RPMI7951 (cell line): Measurements from ENCODE around the gene CDKN2B-AS1. TPM values are rescaled to one million over a fixed set of nuclear protein-coding genes. Genes with fewer than 3 reads are reported as not detected.
"Not testable (repeated sequence)": the region's sequence is repeated elsewhere in the genome, so short reads cannot be mapped to it uniquely, and the experiment has no call there.

Source experiments
- DNase-seq: peaks from one replicate; pipeline ENCODE4 v3.0.0-alpha.2; 2012; ENCODE audit warnings: low read depth
- total RNA-seq: library from RNA; depleted of rRNA; stranded (reverse); fragments of >200 nt; shearing (Covaris generic); gene quantifications from 2 replicates; pipeline ENCODE4 v1.2.3, GENCODE V29; 2014

Gene CDKN2B-AS1
- total RNA-seq, 1 experiment from 2014 or later, result 7.0 TPM

GRCh38 chr9:22043928-22044327 lies 49.3 kb downstream of the CDKN2B-AS1 start:
- no peak for DNase-seq

DNA sequence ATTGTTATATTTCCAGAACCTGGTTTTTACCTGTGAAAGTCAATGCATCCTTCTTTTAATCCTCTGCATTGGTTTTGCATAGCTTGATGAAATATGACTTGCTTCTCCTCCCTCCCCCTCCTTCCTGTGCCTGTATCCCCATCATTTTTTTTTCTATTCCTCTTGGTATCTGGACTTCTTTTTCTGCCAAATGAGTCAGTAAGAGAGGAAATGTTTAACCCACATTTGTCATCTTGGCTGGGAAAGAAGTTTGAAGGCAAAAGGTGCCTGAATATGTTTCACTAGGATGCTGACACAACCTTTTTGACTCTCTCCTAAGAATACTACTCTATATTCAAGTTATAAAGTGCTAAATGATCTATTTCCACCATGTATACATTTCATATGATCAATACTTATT lies 50.0 kb downstream of the CDKN2B-AS1 start:
- peak; percentile 81 for DNase-seq

DNA sequence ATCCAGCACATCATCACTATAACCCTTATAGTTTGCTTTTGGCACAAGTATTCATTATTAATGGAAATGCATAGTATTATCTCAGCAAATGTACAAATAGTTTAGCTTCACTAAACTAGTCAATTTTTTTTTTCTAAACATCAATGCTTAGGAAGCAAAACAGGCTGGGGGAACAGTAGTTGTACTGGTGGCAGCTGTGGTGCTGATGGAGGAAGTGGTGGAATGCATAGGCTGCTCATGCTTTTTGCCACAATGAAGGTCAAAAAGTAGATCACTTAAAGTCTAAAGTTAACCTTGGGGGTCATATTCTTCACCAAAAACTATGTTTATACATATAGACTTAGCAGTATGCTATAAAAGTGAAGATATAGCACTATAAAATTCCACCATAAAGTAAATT lies 50.8 kb downstream of the CDKN2B-AS1 start:
- no peak for DNase-seq

DNA sequence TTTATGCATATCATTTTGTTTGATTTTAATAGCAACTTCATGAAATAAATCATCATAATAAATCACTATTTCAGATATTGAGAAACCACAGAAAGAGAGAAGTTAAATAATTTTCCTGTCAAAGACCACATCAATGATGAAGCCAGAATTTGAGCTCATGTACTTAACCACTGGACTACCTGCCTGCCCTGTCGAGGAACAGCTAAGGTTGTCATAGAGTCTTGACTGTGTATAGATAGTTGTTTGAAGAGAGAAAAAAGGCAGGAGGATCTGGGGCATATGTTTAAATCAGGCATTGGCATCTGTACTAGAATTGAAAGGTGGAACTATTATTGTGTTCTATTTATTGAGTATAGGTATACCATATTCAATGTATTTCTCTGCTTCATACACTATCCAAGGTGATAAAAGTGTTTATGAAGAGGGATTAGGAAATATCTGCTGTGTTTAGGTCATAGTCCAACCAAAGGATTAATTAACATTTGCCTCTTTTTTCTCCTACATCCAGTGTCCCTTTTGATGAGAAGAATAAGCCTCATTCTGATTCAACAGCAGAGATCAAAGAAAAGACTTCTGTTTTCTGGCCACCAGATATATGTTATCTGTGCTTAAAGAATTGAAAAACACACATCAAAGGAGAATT lies 51.8 kb downstream of the CDKN2B-AS1 start:
- DNase-seq, result no peak

DNA sequence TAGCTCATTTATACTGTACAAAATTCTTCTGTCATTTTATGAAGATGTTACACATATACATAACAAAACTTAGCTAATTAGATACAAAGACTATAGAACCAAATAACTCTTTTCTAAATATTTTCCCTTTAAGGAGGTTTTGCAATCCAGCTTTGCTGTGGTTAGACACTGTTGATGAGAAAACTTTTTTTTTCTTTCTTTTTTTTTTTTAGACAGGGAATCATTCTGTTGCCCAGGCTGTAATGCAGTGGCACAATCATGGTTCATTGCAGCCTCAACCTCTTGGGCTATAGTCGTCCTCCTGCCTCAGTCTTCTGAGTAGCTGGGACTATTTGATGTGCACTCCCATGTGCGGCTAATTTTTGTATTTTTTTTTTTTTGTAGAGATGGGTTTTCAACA lies 53.0 kb downstream of the CDKN2B-AS1 start:
- no peak for DNase-seq

- peak; percentile 61 for DNase-seq
Observed at GRCh38 chr9:22049411-22049810, 54.8 kb downstream of the CDKN2B-AS1 start.

- no peak for DNase-seq
Observed at GRCh38 chr9:22050924-22051323, 56.3 kb downstream of the CDKN2B-AS1 start.

DNA sequence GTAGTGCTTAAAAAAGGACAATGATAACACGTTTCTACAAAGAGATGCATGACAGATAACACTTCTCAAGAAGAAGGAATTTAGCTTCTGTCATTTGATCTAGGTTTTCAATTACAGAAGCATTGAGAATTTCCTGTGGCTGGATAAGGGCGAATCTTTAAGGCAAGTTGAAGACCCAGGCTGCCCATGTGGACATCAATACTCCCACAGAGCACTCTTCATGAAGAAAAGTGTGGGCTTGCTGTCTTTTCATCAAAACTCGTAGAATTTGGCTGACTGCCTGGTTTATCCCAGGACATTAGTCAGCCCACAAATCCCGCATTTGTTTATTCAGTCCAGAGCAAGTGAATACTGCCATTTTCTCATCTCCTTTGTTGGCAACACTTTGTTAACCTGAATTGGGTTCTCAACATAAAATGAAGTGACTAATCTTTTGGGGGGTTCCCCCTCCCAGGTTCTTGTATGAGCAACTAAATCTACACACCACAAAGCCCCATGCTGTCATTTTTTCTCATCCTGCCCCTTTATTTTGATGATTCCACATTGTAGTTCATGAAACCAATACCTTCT lies 57.9 kb downstream of the CDKN2B-AS1 start:
- peak; percentile 99 for DNase-seq

- DNase-seq, result no peak
Observed at GRCh38 chr9:22053178-22053577, 58.6 kb downstream of the CDKN2B-AS1 start.

DNA sequence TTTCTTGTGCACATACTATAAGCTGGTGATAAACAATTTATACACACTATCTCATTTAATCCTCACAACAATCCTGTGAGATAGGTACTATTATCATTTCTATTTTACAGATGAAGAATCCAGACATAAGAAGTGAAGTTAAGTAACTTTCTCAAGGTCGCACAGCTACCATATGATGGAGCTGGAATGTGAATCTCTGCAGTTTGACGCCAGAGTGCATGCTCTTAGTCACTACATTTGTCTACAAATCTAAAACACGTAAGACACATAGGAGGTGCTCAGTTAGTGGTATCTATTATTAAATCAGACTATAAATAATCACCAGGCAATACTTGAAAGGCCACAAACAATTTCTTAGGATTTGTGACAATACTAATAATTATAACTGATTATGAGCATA lies 59.5 kb downstream of the CDKN2B-AS1 start:
- no peak for DNase-seq

DNA sequence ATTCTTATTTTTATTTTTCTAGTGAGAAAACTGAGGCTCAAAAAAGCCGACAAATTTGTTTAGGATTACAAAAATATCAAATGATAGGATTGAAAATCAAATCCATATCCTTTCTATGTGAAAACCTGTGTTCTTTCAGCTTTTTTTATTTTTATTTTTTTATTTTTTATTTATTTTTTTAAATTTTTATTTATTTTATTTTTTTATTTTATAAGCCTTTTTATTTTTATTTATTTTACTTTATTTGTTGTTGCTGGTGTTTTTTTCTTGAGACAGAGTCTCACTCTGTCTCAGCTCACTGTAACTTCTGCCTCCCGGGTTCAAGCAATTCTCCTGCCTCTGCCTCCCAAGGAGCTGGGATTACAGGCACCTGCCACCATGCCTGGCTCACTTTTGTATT lies 59.9 kb downstream of the CDKN2B-AS1 start:
- no peak for DNase-seq

- no peak for DNase-seq
Observed at GRCh38 chr9:22055090-22055489, 60.5 kb downstream of the CDKN2B-AS1 start.

DNA sequence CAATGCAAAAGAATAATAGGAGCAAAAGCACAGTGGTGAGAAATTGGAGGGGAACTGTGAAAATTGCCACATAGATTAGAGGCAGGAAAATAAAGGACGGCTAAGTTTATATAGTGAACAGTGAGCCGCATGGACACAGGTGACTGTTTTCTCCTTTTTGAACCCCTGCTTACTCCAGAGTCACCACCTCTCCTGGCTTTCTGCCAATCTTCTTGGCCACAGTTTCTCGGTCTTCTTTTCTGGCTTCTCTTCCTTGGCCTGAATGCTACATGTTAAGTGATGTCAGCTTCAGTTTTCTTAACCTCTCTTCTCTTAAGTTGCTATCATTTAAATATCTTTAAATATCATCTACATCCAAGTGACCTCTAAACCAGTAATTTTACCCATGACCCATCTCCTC lies 61.8 kb downstream of the CDKN2B-AS1 start:
- no peak for DNase-seq

- DNase-seq, result not testable (repeated sequence)
Observed at GRCh38 chr9:22057972-22058371, 63.4 kb downstream of the CDKN2B-AS1 start.

- DNase-seq, result no peak
Observed at GRCh38 chr9:22060831-22061383, 66.3 kb downstream of the CDKN2B-AS1 start.

GRCh38 chr9:22064957-22065356 lies 70.4 kb downstream of the CDKN2B-AS1 start:
- no peak for DNase-seq

DNA sequence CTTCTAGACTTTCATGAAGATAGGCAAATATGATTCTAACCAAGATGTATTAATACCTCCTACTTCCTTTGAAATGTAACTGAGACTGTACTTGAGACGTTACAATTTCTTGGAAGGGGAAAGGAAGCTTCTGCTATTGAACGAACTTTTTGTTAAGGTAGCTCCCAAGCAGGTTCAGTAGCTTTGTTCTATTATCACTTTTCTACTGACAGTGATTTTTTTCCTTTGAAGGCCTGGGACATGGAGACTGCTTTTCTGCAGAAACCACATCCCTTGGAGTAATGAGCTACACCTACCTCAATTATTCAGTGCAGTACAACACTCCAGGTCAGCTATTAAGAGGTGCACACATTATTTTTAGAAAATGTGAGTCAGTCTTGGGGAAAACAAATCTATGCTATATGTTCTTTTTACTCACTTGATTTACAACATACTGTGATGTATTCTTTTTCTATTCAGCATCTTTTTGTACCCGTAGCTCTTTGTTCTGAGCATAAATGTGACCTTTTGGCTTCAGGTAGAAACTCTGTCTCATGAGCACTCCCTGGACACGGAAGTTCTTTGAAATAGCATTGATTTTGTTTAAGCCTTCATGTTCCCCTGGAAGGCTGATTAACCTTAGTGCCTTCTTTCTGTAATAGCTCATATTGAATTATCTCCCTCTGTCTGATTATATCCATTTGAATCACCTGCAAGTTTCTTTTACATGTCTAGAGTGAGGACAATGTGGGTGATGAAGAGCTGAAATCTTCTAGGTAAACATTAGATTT lies 71.0 kb downstream of the CDKN2B-AS1 start:
- no peak for DNase-seq

- DNase-seq, result no peak
Observed at GRCh38 chr9:22067196-22067595, 72.6 kb downstream of the CDKN2B-AS1 start.

GRCh38 chr9:22068369-22068768 lies 73.8 kb downstream of the CDKN2B-AS1 start:
- no peak for DNase-seq

- DNase-seq, result no peak
Observed at GRCh38 chr9:22073349-22073748, 78.8 kb downstream of the CDKN2B-AS1 start.

- DNase-seq, result no peak
Observed at GRCh38 chr9:22078081-22078480, 83.5 kb downstream of the CDKN2B-AS1 start.

DNA sequence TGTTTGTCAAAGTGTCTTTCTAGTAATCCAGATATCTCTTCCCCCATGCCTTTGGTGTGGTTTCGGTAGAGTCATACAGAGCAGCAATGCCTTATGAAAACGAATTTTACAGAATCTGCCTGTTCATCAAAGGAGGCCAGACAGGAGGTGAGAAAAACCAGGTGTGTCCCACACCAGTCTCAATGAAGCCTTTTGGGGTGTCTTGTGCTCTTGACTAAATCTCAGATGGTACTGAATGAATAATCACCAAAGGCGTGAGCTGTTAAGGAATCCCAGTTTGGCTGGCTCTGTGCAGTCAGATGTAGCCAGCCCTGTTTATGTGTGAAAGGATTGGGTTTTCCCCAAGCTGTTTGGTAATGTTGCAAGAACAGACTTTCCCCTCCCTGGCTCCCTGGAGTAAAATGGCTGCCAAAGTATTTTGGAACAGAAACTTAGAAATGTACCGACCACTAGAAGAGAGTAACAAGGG lies 85.3 kb downstream of the CDKN2B-AS1 start:
- peak; percentile 63 for DNase-seq
